Activated naive CD8-positive, alpha-beta T cell (primary cell): ENCODE data around the gene APOL3.
"Not testable (repeated sequence)": the region's sequence is repeated elsewhere in the genome, so short reads cannot be mapped to it uniquely, and the experiment has no call there.

ENCODE experiments used
- H3K27ac Mint-ChIP-seq: one replicate; pipeline ENCODE4 v1.8.0; 2021; ENCODE audit warnings: mixed read lengths
- H3K27me3 Mint-ChIP-seq: one replicate; pipeline ENCODE4 v1.8.0; 2021; ENCODE audit warnings: mixed read lengths
- H3K36me3 Mint-ChIP-seq: one replicate; pipeline ENCODE4 v1.8.0; 2021; ENCODE audit warnings: mixed read lengths
- H3K4me1 Mint-ChIP-seq: one replicate; pipeline ENCODE4 v1.8.0; 2021; ENCODE audit warnings: low read depth, mixed read lengths
- H3K4me3 Mint-ChIP-seq: one replicate; pipeline ENCODE4 v1.8.0; 2021; ENCODE audit warnings: mild to moderate bottlenecking, mixed read lengths
- H3K9me3 Mint-ChIP-seq: one replicate; pipeline ENCODE4 v1.8.0; 2021; ENCODE audit warnings: low read depth, mixed read lengths

The APOL3 gene

DNA sequence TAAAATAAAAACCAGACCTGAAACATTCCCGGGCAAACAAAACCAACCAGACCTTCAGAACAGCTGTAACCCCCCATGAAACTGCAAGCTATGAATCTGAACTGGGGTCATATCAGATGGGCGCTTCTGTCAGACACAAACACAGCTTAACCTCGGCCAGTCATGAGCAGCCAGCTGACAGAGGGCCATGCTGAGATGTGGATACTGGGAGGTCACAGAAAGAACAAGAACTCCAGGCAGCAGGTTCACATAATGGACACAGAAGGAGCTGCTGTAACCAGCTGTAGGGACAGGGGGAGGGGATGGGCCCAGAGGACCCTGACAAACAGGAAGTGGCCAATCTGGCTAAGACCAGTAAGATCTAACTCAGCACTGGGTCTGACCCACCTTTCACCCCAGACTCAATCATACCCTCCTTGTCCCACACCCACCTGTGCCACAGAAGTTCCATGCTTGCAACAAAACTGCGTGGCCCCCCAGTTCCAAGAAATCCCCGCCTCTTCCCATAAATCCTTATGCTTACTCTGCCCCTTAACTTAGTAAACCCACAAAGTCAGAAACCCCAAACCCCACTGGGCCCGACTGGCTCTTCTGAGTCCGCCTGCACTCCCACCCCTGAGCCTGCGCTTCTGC, 37.1 kb upstream of the APOL3 start:
- Mint-ChIP-seq H3K27ac (peak overlapping the region; percentile 34), H3K4me1 (peaks cover 19% of the 10 kb centered on the region), H3K27me3 (no peaks in the 10 kb centered on the region), H3K9me3 (no peaks in the 10 kb centered on the region), H3K36me3 (no peaks in the 10 kb centered on the region), H3K4me3 (no peak overlapping the region)

DNA sequence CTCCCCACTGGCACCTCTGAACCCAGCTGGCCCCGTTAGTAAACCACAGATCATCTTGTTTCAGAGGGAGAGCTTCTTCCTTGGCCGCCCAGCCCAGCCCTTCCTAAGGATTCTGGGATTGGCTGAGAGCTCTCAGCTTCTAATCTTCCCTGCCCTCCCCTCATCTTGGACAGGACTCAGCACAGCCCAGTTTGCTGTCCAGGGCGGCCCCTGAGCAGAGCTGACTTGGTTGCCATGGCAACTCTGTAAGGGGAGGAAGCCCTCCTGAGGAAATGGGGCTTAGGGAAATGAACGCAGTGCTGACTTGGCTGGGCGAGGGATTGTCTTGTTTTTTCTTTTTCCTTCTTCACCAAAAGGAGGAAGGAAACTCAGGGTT, 36.5 kb upstream of the APOL3 start:
- peaks cover 19% of the 10 kb centered on the region for H3K4me1 Mint-ChIP-seq
- H3K27ac Mint-ChIP-seq: no peak overlapping the region
- H3K4me3 Mint-ChIP-seq: no peak overlapping the region
- no peaks in the 10 kb centered on the region for H3K9me3 Mint-ChIP-seq
- no peaks in the 10 kb centered on the region for H3K27me3 Mint-ChIP-seq
- no peaks in the 10 kb centered on the region for H3K36me3 Mint-ChIP-seq

DNA sequence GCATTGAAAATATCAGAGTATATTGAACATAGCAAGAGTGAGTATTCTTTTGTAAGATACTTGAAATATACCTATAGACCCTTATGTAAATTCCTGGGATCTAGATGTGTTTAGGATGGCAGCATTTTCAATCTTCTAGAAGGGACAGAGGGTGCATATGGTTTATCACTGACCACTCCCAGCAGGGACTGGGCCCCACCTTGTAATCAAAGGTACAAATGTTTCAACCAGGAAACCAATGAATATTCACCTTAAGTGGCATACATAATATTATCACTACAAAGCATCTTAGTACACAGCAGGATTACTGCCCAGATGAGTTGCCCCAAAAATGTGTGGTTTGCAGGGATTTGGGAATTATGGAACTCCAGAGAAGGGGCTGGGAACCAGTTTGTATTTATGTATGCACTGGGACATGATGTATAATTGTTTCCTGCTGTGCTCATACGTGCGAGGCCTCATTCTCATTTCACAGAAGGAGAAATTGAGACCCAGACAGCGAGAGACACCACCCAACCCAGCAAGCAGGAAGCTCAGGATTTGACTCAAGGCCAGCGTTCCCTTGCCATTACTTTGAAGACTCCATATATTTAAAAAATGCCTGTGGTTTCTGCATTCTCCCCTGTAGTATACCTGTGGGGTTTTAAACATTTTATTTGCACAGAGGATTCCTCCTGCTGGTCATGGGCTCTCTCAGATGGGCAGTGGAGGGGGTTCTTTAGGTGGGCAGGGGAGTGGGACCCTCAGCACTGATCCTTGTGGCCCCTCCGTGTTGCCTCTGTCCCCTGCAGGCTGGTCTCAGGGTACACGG, 35.9 kb upstream of the APOL3 start:
- H3K4me3 Mint-ChIP-seq: no peak overlapping the region
- H3K9me3 Mint-ChIP-seq: no peaks in the 10 kb centered on the region
- no peak overlapping the region for H3K27ac Mint-ChIP-seq

DNA sequence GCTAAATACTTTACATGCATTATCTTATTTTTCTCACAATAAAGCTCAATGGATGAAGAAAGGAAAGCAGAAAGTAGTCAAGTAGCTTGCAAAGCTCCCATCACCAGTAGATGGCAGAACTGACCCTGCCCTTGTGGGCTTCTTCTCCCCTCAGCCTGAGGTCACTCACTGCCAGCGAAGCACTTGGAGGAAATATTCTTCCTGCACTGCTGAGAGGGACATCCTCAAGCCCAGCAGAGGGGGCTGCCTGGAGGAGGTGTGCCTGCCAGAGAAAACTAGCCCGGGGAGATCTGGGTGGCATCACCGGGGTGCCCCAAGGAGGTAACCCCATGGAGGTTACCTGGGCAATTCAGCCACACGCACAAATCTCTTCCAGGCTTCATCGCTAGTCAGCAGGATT, 34.4 kb upstream of the APOL3 start:
- no peaks in the 10 kb centered on the region for H3K27me3 Mint-ChIP-seq
- H3K27ac Mint-ChIP-seq: no peak overlapping the region
- no peaks in the 10 kb centered on the region for H3K36me3 Mint-ChIP-seq
- H3K9me3 Mint-ChIP-seq: no peaks in the 10 kb centered on the region
- H3K4me3 Mint-ChIP-seq: no peak overlapping the region
- H3K4me1 Mint-ChIP-seq: peaks cover 19% of the 10 kb centered on the region

More for the DNA sequence above, 35.9 kb upstream of the APOL3 start:
- no peaks in the 10 kb centered on the region for H3K27me3 Mint-ChIP-seq
- H3K36me3 Mint-ChIP-seq: no peaks in the 10 kb centered on the region
- H3K4me1 Mint-ChIP-seq: peaks cover 19% of the 10 kb centered on the region

DNA sequence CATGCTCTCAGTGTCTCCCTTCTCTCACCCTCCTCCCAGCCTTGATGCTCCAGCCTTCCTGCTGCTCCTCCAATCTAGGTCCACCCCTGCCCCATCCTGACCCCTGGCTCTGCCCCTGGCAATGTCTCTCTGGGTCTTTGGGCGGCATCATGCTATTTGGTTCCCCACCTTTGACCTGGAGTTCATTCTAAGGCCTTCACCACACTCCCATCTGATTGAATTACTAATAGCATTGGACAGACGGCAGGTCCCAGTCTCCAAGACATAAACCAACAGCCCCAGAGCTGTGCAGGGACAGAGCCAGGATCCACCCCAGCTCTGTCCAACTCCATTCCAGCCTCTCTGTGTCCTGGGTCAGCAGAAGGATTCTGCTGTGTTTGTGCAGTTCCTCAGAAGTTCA, 33.8 kb upstream of the APOL3 start:
- Mint-ChIP-seq H3K4me1 (peaks cover 19% of the 10 kb centered on the region), H3K4me3 (no peak overlapping the region), H3K9me3 (no peaks in the 10 kb centered on the region), H3K27ac (no peak overlapping the region), H3K36me3 (no peaks in the 10 kb centered on the region), H3K27me3 (no peaks in the 10 kb centered on the region)

DNA sequence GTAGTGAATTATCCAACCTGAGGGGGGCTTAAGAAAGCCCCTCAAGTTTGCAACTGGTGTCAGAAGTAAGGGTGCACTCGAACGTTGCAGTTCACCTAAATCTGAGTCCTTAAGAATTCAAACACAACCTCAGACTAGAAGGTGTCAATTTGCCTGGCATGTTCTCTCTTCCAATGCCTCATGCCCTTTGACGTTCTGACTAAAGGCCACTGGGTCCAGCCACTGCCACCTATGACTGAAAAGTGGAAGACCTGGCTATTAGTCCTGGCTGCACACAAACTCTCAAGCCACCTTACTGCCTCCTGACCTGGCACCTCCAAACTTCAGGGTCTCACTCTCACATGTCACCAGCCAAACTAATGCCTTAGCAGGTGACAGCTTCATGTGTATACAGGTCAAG, 33.0 kb upstream of the APOL3 start:
- peaks cover 19% of the 10 kb centered on the region for H3K4me1 Mint-ChIP-seq
- no peaks in the 10 kb centered on the region for H3K9me3 Mint-ChIP-seq
- no peaks in the 10 kb centered on the region for H3K36me3 Mint-ChIP-seq
- no peaks in the 10 kb centered on the region for H3K27me3 Mint-ChIP-seq
- H3K27ac Mint-ChIP-seq: no peak overlapping the region
- no peak overlapping the region for H3K4me3 Mint-ChIP-seq

DNA sequence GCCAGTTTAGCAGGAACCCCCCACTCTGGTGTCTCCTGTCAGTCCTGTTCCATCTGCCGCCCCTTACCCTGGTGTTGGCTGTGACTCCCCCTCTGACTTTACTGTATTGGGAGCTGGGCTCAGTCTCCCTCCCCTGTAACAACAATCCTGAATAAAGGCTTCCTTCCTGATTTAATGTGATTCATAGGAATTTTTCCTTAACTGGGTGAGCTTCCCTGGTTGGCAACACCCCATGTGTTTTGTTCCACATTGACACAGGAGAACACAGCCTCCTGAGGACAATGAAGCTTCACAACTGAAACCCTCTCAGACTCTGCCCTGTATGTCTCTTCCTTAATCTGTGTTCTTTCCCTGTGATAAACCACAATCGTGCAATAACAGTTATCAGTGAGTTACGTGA, 32.6 kb upstream of the APOL3 start:
- H3K4me1 Mint-ChIP-seq: peaks cover 16% of the 10 kb centered on the region
- H3K4me3 Mint-ChIP-seq: no peak overlapping the region
- H3K27me3 Mint-ChIP-seq: no peaks in the 10 kb centered on the region
- no peaks in the 10 kb centered on the region for H3K36me3 Mint-ChIP-seq
- no peaks in the 10 kb centered on the region for H3K9me3 Mint-ChIP-seq
- no peak overlapping the region for H3K27ac Mint-ChIP-seq

DNA sequence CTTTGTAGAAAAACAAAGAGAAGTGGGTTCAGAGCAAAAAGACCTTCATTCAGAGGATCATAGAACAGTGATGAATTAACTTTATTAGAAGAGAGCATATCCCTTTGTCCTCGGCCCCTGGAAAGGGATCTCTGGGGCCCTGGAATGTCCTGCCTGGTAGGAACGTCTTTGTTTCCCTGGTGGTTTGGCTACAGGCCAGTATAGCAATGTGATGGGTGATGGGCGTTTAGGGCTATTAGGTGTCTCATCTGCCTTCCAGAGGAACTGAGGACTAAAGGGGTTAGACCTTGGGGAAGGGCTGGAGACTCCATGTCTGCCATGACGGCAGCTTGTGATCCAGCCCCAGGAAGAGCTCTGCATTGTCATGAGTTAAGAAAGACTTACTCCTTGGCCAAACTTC, 32.0 kb upstream of the APOL3 start:
- no peak overlapping the region for H3K4me3 Mint-ChIP-seq

DNA sequence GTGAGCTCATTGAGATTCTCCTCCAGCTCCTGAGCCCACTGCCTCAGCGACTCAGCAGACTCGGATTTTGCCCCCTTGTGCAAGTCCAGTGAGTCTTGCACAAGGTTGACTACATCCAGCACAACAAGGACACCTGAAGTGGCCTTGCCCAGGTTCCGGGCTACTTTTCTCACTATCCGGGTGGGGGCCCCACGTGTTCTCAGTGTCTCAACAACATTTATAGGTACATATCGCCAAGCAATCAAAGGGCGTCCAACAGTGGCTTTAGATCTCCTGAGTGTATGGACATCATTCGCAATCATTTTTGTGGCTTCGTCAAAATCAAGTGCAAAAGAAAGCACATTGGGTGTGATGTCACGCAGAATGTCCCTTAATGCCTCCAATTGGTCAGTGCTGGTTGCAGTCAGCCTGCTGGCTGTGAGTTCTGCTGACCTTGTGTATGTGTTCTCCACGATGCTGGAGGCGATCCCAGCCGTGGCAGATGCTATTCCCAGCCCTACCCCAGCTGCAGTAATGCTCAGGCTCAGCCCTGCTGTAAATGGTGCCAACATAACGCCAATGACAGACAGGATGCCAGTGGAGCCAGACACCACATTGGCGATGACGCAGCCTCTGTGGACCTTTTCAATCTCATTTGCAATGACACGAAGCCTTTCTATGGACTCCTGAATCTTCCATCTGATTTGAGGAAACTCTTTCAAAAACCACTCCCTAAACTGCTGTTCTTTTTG, 30.7 kb upstream of the APOL3 start:
- no peaks in the 10 kb centered on the region for H3K36me3 Mint-ChIP-seq
- no peaks in the 10 kb centered on the region for H3K27me3 Mint-ChIP-seq
- no peak overlapping the region for H3K4me3 Mint-ChIP-seq
- no peaks in the 10 kb centered on the region for H3K9me3 Mint-ChIP-seq
- no peak overlapping the region for H3K27ac Mint-ChIP-seq
- H3K4me1 Mint-ChIP-seq: peaks cover 2% of the 10 kb centered on the region

More for the DNA sequence above, 32.0 kb upstream of the APOL3 start:
- H3K27me3 Mint-ChIP-seq: no peaks in the 10 kb centered on the region
- no peak overlapping the region for H3K27ac Mint-ChIP-seq
- H3K9me3 Mint-ChIP-seq: no peaks in the 10 kb centered on the region
- H3K36me3 Mint-ChIP-seq: no peaks in the 10 kb centered on the region
- H3K4me1 Mint-ChIP-seq: peaks cover 10% of the 10 kb centered on the region

DNA sequence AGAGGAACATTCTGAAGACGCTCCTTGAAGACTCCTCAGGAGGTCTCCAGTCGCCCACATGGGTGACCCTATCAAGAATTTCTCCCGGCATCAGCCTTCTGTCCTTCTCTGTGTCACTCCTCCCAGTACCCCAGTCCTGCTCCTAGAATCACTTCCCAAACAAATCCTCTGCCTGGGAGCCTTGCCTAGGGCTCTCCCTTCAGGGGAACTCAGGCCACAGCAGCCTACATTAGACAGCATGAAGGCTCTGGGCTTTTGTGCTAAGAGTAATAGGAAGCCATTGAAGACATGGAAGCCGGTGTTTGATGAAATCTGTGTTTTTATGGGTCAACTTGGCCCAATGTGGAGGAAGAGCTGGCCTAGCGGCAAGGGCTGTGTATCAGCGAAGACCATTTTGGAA, 27.3 kb upstream of the APOL3 start:
- not testable (repeated sequence) for H3K27me3 Mint-ChIP-seq, H3K27ac Mint-ChIP-seq, H3K4me1 Mint-ChIP-seq, H3K9me3 Mint-ChIP-seq, H3K4me3 Mint-ChIP-seq, H3K36me3 Mint-ChIP-seq

DNA sequence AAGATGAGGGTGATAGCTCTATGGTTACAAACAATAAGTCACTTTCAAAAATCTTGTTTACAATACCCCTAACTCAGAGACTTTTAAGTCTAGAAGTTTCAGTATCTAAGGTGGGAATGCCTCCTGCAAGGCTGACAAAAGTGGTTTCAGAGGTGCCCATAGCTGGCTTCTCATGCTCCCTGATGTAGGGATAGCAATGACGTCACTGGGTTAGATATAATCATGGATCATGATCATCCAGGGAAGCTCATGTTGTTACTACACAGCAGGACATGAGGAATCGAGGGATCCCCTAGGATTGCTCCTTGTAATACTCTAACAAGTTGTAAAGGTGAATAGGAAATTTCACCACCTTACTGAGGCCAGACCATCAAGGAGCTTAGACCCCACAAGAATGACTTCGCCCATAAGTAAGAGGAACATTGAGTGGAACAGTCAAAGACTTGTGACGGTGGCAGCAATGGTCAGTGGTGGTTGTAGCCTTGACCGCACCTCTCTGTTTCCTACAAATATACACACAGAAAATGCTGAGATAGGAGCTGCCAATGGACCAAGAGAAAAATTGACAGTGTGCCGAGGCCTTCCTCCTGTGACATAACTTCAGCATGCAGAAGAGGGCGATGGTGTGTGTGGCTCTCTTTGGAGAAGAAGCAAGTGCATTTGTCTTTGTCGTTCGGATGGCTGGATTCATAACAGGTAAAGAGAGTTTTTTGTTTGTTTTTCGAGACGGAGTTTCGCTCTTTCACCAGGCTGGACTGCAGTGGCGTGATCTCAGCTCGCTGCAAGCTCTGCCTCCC, 25.5 kb upstream of the APOL3 start:
- H3K27ac Mint-ChIP-seq: no peak overlapping the region
- H3K9me3 Mint-ChIP-seq: no peaks in the 10 kb centered on the region
- no peaks in the 10 kb centered on the region for H3K27me3 Mint-ChIP-seq
- no peak overlapping the region for H3K4me3 Mint-ChIP-seq
- no peaks in the 10 kb centered on the region for H3K4me1 Mint-ChIP-seq
- H3K36me3 Mint-ChIP-seq: no peaks in the 10 kb centered on the region

DNA sequence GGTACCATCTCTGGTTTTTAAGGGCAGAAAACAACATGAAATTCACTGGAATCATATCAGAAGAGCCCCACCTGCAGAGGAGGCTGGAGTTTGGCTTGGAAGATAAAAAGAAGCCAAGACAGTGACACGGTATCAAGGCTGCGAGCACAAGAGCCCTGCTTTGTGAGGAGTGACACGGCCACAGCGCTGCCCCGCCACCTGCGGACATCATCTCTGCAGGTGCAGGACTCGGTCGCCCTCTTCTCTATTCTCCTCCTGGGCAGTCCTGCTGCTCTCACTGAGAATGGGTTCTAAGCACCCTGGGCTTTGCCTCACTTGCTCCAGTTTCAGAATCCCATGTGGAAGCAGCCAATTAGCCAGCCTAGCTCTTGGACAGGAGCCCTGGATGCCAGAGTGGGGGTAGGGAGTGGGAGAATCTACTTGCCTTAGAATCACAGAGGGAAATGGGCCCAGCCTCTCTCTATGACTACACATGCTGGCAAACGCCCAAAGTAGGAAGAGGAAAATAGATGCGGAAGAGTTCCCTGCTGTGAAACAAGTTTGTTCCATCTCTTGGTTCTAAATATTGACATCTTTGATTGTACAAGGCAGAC, 24.0 kb upstream of the APOL3 start:
- H3K27ac Mint-ChIP-seq: no peak overlapping the region
- H3K27me3 Mint-ChIP-seq: no peaks in the 10 kb centered on the region
- no peak overlapping the region for H3K4me3 Mint-ChIP-seq
- no peaks in the 10 kb centered on the region for H3K36me3 Mint-ChIP-seq
- H3K4me1 Mint-ChIP-seq: peaks cover 4% of the 10 kb centered on the region
- H3K9me3 Mint-ChIP-seq: no peaks in the 10 kb centered on the region

DNA sequence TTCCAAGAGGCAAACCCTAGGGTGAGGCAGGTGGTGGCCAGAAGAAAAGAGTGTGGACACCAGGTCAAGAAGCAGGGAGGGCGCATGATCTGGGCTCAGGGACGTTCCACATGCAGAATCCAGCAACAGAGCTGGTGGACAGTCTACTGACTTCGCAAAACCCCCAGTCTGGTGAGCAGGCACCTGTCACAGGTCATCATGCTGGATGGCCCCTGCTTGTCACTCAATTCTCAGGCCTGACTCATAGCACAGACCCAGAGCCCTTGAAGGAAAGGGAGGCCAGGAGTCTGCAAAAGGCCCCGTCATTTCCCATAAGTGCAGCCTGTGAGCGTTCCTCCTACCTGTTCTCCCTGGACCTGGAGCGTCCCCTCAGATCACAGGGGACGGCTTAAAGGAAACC, 22.9 kb upstream of the APOL3 start:
- Mint-ChIP-seq H3K4me1 (peaks cover 4% of the 10 kb centered on the region), H3K4me3 (no peak overlapping the region), H3K36me3 (no peaks in the 10 kb centered on the region), H3K27me3 (no peaks in the 10 kb centered on the region), H3K27ac (no peak overlapping the region), H3K9me3 (no peaks in the 10 kb centered on the region)

DNA sequence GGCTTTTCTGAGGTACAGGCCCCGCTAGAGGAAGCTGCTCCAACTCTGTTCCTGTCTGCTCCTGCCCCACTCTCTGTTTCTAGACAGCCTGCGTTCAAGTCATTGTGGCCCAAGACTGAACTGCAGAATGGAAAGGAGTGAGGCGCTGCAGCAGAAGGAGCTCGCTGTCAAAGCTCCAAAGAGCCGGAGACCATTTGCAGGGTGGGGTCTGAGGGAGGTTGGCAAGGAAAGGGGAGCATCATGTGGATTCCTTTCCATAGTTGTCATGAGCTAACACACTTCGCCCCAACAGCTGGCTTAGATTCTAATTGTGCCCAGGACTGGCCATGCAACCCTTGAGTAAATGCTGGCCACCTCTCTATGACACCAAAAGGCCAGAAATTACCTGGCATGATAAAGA, 22.3 kb upstream of the APOL3 start:
- no peaks in the 10 kb centered on the region for H3K9me3 Mint-ChIP-seq
- no peak overlapping the region for H3K4me3 Mint-ChIP-seq
- H3K27ac Mint-ChIP-seq: no peak overlapping the region
- H3K27me3 Mint-ChIP-seq: no peaks in the 10 kb centered on the region
- peaks cover 4% of the 10 kb centered on the region for H3K4me1 Mint-ChIP-seq
- H3K36me3 Mint-ChIP-seq: no peaks in the 10 kb centered on the region
